ENCODE data around the gene TOGARAM2. TPM values are rescaled to one million over a fixed set of nuclear protein-coding genes. Genes with fewer than 3 reads are reported as not detected.

The TOGARAM2 gene
- total RNA-seq, 1 experiment from 2014 or later: 0.76 TPM

- intact Hi-C loops (cut with micrococcal nuclease): no loop called here
- Histone ChIP-seq H3K36me3 (ENCODE audit: control insufficient read depth in 1 of 2, insufficient read depth in 2 of 2, low read length in 2 of 2) (no peaks in the 10 kb centered on the region), H3K9me3 (ENCODE audit: control insufficient read depth in 1 of 2, insufficient read depth in 1 of 2, low read depth in 1 of 2, low read length in 2 of 2) (no peaks in the 10 kb centered on the region), H3K27ac (ENCODE audit: low read depth, low read length) (no peak overlapping the region), H3K9me2 (ENCODE audit: insufficient read depth) (no peaks in the 10 kb centered on the region), H3K79me2 (ENCODE audit: insufficient read depth, low read length) (no peaks in the 10 kb centered on the region), H2AFZ (ENCODE audit: low read depth, low read length, poor library complexity, severe bottlenecking) (no peak overlapping the region), H3K4me3 (replicated peaks in 1 of 2; ENCODE audit: low read depth in 1 of 2, low read length in 2 of 2) (no peak overlapping the region), H4K20me1 (ENCODE audit: insufficient read depth) (no peaks in the 10 kb centered on the region), H3K9ac (ENCODE audit: low read length) (no peak overlapping the region), H3K4me1 (ENCODE audit: control insufficient read depth in 1 of 2, insufficient read depth in 2 of 2, low read length in 2 of 2) (peaks cover 0 to 13% of the 10 kb centered on the region in 2 experiments; a peak in 1 of 4 replicates), H3K27me3 (ENCODE audit: insufficient read depth, low read length) (no peaks in the 10 kb centered on the region), H3K4me2 (ENCODE audit: low read length) (no peak overlapping the region)
- BruUV-seq (replicated peaks): no TSS peak
- ATAC-seq (no peak), DNase-seq (ENCODE audit: low read depth, low spot score) (no peak)
- ChIA-PET RAD21 (ENCODE audit: low non-redundant PET in 1 of 2, low total read pairs in 2 of 2, uncharacterized antibody in 2 of 2, unreplicated experiment in 2 of 2) (no interaction called here), POLR2A (no interaction called here), CTCF (no interaction called here)
- no peak for TF ChIP-seq ZFX (IDR thresholded peaks at IDR 0.05)
- TF ChIP-seq POLR2A (IDR thresholded peaks at IDR 0.05; ENCODE audit: borderline replicate concordance, extremely low read depth, insufficient read depth, insufficient read length): no peak
- TF ChIP-seq SIN3A (IDR thresholded peaks at IDR 0.05; ENCODE audit: low read depth): no peak
- no peak for TF ChIP-seq POLR2AphosphoS5 (IDR thresholded peaks at IDR 0.05; ENCODE audit: low read depth, low read length)
- no peak for TF ChIP-seq RAD21 (IDR thresholded peaks at IDR 0.05; ENCODE audit: low read depth)
- TF ChIP-seq, protein P1, sequence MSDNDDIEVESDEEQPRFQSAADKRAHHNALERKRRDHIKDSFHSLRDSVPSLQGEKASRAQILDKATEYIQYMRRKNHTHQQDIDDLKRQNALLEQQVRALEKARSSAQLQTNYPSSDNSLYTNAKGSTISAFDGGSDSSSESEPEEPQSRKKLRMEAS (IDR thresholded peaks at IDR 0.05): no peak
- TF ChIP-seq, protein P2, sequence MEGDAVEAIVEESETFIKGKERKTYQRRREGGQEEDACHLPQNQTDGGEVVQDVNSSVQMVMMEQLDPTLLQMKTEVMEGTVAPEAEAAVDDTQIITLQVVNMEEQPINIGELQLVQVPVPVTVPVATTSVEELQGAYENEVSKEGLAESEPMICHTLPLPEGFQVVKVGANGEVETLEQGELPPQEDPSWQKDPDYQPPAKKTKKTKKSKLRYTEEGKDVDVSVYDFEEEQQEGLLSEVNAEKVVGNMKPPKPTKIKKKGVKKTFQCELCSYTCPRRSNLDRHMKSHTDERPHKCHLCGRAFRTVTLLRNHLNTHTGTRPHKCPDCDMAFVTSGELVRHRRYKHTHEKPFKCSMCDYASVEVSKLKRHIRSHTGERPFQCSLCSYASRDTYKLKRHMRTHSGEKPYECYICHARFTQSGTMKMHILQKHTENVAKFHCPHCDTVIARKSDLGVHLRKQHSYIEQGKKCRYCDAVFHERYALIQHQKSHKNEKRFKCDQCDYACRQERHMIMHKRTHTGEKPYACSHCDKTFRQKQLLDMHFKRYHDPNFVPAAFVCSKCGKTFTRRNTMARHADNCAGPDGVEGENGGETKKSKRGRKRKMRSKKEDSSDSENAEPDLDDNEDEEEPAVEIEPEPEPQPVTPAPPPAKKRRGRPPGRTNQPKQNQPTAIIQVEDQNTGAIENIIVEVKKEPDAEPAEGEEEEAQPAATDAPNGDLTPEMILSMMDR (IDR thresholded peaks at IDR 0.05 in 2 of 3, conservative IDR thresholded peaks at IDR 0.05 in 1 of 3; ENCODE audit: borderline replicate concordance in 1 of 3, insufficient read depth in 1 of 3, low read depth in 2 of 3, low read length in 2 of 3): no peak
- TF ChIP-seq ZNF274 (IDR thresholded peaks at IDR 0.05; ENCODE audit: low read depth, low read length): no peak
These were observed 119.5 kb downstream of the TOGARAM2 start for GRCh38 chr2:29100564-29100963.

Other genes with a start within 250 kb of the TOGARAM2 start
- gene PPP1CB, start 229.5 kb upstream of the TOGARAM2 start, total RNA-seq (2021; ENCODE audit: unreplicated experiment): 174 TPM
- gene SPDYA, start 170.5 kb upstream of the TOGARAM2 start, total RNA-seq (2021; ENCODE audit: unreplicated experiment): 1.2 TPM
- gene TRMT61B, start 111.0 kb upstream of the TOGARAM2 start, total RNA-seq (2021; ENCODE audit: unreplicated experiment): 12.8 TPM
- gene WDR43, start 86.6 kb upstream of the TOGARAM2 start, total RNA-seq (2021; ENCODE audit: unreplicated experiment): 119 TPM
- not detected for gene PCARE, start 93.2 kb downstream of the TOGARAM2 start, total RNA-seq (2021; ENCODE audit: unreplicated experiment)
- gene CLIP4, start 134.1 kb downstream of the TOGARAM2 start, total RNA-seq (2021; ENCODE audit: unreplicated experiment): 27.8 TPM